Measurements from ENCODE around the gene CAPN10. TPM values are rescaled to one million over a fixed set of nuclear protein-coding genes. Genes with fewer than 3 reads are reported as not detected.

The CAPN10 gene
- total RNA-seq, 1 donor from 2014 or later: 61.8 TPM

DNA sequence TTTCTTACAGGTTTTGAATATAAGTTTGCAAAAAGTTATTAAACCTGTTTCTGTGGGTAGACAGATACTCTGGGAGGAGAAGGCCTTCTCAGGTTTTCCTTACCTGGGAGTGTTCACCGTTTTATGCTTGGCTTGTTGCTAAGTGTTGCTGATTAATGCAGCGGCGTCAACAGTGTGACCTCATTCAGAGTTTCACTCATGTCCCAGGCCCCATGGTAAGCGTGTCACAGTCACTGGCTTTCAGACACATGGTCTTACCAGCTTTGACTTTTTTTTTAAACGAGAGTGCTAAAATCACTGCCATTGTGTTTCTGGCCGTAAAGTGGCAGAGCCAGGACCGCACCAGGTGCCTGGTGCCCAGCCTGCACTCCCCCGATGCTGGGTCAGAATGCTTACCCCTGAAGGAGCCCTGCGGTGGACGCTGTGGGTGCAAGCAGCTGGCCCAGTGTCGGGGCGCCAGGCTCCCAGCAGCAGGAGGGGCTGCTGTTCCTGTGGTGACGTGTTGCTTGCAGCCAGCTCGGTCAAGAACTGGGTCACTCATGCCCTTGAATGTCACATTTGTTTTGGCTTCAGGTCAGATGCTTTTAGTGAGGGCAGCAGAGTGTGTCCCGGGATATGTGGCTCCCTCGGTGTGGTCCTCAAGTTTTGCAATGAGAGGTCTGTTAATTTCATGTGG is 3.5 kb downstream of the CAPN10 start:
- H3K27me3 Mint-ChIP-seq: no peaks in the 10 kb centered on the region
- no peaks in the 10 kb centered on the region for H3K9me3 Mint-ChIP-seq
- ATAC-seq (ENCODE audit: low read depth): no peak
- H3K27ac Mint-ChIP-seq: no peak overlapping the region
- ChIA-PET CTCF (no interaction called here), POLR2A (interaction anchor here (6.3 kb wide), 1 partner anchor 24 kb away, joined by 536 read pairs; the partner anchor contains the start of genes DUSP28 and RNPEPL1)
- no peak for DNase-seq
- peaks cover 33% of the 10 kb centered on the region for H3K4me1 Mint-ChIP-seq
- H3K36me3 Mint-ChIP-seq (ENCODE audit: low read depth): peaks cover 43% of the 10 kb centered on the region
- TF ChIP-seq, protein P1, sequence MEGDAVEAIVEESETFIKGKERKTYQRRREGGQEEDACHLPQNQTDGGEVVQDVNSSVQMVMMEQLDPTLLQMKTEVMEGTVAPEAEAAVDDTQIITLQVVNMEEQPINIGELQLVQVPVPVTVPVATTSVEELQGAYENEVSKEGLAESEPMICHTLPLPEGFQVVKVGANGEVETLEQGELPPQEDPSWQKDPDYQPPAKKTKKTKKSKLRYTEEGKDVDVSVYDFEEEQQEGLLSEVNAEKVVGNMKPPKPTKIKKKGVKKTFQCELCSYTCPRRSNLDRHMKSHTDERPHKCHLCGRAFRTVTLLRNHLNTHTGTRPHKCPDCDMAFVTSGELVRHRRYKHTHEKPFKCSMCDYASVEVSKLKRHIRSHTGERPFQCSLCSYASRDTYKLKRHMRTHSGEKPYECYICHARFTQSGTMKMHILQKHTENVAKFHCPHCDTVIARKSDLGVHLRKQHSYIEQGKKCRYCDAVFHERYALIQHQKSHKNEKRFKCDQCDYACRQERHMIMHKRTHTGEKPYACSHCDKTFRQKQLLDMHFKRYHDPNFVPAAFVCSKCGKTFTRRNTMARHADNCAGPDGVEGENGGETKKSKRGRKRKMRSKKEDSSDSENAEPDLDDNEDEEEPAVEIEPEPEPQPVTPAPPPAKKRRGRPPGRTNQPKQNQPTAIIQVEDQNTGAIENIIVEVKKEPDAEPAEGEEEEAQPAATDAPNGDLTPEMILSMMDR (IDR thresholded peaks at IDR 0.05): no peak
- intact Hi-C loops (cut with micrococcal nuclease): no loop called here
- H3K4me3 Mint-ChIP-seq: no peak overlapping the region

DNA sequence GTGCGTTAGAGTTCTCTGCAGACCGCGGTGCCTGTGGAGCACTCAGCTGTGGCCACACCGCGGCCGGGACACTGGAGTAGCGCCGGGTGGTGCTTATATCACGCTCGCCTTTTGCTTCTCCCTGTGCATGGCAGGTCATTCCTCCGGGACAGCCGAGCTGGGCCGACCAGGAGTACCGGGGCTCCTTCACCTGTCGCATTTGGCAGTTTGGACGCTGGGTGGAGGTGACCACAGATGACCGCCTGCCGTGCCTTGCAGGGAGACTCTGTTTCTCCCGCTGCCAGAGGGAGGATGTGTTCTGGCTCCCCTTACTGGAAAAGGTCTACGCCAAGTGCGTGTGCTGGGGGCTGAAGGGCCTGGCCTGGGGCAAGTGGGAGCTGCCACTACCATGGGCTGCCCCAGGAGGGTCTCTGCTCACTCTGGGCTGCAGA is 4.2 kb downstream of the CAPN10 start:
- Mint-ChIP-seq H3K4me3 (no peak overlapping the region), H3K36me3 (ENCODE audit: low read depth) (peaks cover 43% of the 10 kb centered on the region), H3K9me3 (no peaks in the 10 kb centered on the region), H3K27ac (no peak overlapping the region), H3K27me3 (no peaks in the 10 kb centered on the region), H3K4me1 (peaks cover 26% of the 10 kb centered on the region)
- intact Hi-C loops (cut with micrococcal nuclease): no loop called here
- POLR2A ChIA-PET: no interaction called here
- no peak for DNase-seq
- ATAC-seq (ENCODE audit: low read depth): no peak
- CTCF ChIA-PET: no interaction called here
- TF ChIP-seq, protein P1 (IDR thresholded peaks at IDR 0.05): no peak

DNA sequence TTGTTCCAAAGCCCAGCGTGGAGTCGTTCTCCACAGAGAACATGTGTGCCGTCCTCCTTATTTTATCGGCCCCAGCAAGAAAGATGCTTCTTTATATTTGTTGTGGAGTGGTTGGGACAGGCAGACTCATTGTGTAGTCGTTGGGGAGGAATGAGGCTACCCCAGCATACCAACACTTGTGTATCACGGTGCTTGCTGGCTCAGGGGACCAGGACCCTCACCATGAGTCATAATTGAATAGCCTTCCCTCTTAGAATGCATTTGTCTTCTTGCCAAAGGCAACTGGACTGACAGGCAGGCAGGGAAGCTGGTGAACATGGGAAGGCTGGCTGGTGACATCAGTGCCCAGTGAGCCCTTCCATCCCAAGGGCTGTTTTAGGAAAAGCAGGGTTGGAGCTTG is 4.7 kb downstream of the CAPN10 start:
- CTCF ChIA-PET: no interaction called here
- intact Hi-C loops (cut with micrococcal nuclease): no loop called here
- no peak for ATAC-seq (ENCODE audit: low read depth)

DNA sequence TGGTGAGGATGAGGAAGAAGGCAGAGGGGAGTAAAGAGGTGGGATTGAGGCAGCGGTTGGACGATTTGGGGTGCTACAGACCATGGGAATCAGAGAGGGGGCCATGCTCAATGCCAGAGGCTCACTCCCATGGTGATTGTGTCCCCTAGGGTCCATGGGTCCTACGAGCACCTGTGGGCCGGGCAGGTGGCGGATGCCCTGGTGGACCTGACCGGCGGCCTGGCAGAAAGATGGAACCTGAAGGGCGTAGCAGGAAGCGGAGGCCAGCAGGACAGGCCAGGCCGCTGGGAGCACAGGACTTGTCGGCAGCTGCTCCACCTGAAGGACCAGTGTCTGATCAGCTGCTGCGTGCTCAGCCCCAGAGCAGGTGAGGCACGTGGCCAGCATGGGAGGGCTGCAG is 5.2 kb downstream of the CAPN10 start:
- ChIA-PET CTCF (no interaction called here), POLR2A (no interaction called here)
- Mint-ChIP-seq H3K27ac (no peak overlapping the region), H3K4me1 (peaks cover 22% of the 10 kb centered on the region), H3K4me3 (no peak overlapping the region), H3K27me3 (no peaks in the 10 kb centered on the region), H3K36me3 (ENCODE audit: low read depth) (peaks cover 43% of the 10 kb centered on the region), H3K9me3 (no peaks in the 10 kb centered on the region)
- TF ChIP-seq, protein P1 (IDR thresholded peaks at IDR 0.05): no peak
- ATAC-seq (ENCODE audit: low read depth) (no peak), DNase-seq (no peak)
- intact Hi-C loops (cut with micrococcal nuclease): no loop called here

More for the DNA sequence above, 4.7 kb downstream of the CAPN10 start:
- Mint-ChIP-seq H3K4me3 (no peak overlapping the region), H3K9me3 (no peaks in the 10 kb centered on the region), H3K27ac (no peak overlapping the region), H3K36me3 (ENCODE audit: low read depth) (peaks cover 42% of the 10 kb centered on the region), H3K4me1 (peaks cover 22% of the 10 kb centered on the region), H3K27me3 (no peaks in the 10 kb centered on the region)
- TF ChIP-seq, protein P1 (IDR thresholded peaks at IDR 0.05): no peak
- no peak for DNase-seq
- POLR2A ChIA-PET: no interaction called here

DNA sequence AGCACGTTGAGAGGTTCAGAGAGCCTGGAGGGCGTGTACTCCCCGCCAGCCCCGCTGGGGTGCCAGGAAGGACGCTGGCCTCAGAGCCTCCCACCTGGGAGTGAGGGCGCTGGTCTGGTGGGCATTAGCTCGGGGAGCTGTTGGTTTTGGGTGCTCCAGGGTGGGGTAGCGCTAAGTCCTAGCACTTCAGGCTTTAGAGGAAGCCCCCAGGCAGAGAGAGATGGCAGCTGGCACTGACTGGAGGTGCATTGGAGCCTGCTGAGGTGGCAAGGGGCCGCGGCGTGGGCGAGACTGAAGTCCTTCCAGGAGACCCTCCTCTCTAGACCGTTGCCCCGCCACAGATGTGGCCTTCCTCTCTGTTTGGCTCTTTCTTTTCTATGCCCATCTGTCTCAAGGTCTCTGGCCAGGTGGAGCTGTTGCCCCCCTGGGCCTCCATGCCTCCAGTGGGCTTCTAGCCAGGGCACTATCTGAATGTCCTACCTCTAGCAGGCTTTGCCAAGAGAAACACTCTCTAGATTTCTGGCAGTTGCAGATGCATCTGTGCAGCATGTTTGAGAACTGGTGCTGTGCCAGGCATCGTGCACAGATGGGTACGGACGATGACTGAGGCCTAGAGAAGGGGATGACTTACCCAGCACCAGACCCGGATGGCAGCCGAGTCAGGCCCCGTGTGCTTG is 6.6 kb downstream of the CAPN10 start:
- H3K4me1 Mint-ChIP-seq: peaks cover 11% of the 10 kb centered on the region
- DNase-seq (no peak), ATAC-seq (ENCODE audit: low read depth) (no peak)
- ChIA-PET POLR2A (no interaction called here), CTCF (no interaction called here)
- no peak overlapping the region for H3K4me3 Mint-ChIP-seq
- H3K36me3 Mint-ChIP-seq (ENCODE audit: low read depth): peaks cover 43% of the 10 kb centered on the region
- no peaks in the 10 kb centered on the region for H3K27me3 Mint-ChIP-seq
- no peak overlapping the region for H3K27ac Mint-ChIP-seq
- TF ChIP-seq, protein P1 (IDR thresholded peaks at IDR 0.05): no peak
- H3K9me3 Mint-ChIP-seq: no peaks in the 10 kb centered on the region
- intact Hi-C loops (cut with micrococcal nuclease): no loop called here

Data from activated B cell treated with CpG ODN at 0.5 μM for 24 hours (primary cell).